Urinary bladder (tissue), 4 donors: ENCODE measurements around the gene TMEM218. TPM values are rescaled to one million over a fixed set of nuclear protein-coding genes. Genes with fewer than 3 reads are reported as not detected.
"Not testable (repeated sequence)": the region's sequence is repeated elsewhere in the genome, so short reads cannot be mapped to it uniquely, and the experiment has no call there.

Experiments used
- DNase-seq: peaks from one replicate; pipeline ENCODE4 v3.0.0-alpha.2; 2015; ENCODE audit errors: extremely low spot score
- H3K27ac ChIP-seq: one replicate; pipeline ENCODE4 v1.5.1; 2013; ENCODE audit warnings: low read depth, mild to moderate bottlenecking, moderate library complexity
- H3K36me3 ChIP-seq: one replicate; pipeline ENCODE4 v1.6.1; 2013; ENCODE audit warnings: mild to moderate bottlenecking, moderate library complexity; ENCODE audit not compliant: insufficient read depth
- H3K4me1 ChIP-seq: one replicate; pipeline ENCODE4 v1.6.1; 2013; ENCODE audit warnings: mild to moderate bottlenecking, moderate library complexity; ENCODE audit not compliant: insufficient read depth
- H3K4me3 ChIP-seq: one replicate; pipeline ENCODE4 v1.5.1; 2013; ENCODE audit warnings: low read depth, low read length
- WGBS: extraction: QIAGEN DNeasy Blood & Tissue Kit; methylation state at CpG from one replicate; pipeline ENCODE4 v1.1.7; 2013; 5-methylcytosine and 5-hydroxymethylcytosine counted together
- polyA plus RNA-seq: library from polyadenylated mRNA; stranded (reverse); fragments of 200-250 nt; gene quantifications from one replicate; pipeline ENCODE4 v1.2.3, GENCODE V29; 2013
- total RNA-seq: library from RNA; depleted of rRNA; stranded (reverse); fragments of >200 nt; gene quantifications from one replicate; pipeline ENCODE4 v1.2.3, GENCODE V29; 2014
- donor health status: healthy with polysubstance abuse.
- donor health status: healthy.

TMEM218 gene
- total and polyA plus RNA-seq, 2 donors, result 35.3 to 38.5 TPM

GRCh38 chr11:125062218-125062930 is 49.1 kb downstream of the TMEM218 start:
- Histone ChIP-seq H3K36me3 (no peaks in the 10 kb centered on the region), H3K27ac (peak overlapping the region; percentile 25), H3K4me1 (no peaks in the 10 kb centered on the region), H3K4me3 (peak overlapping the region; percentile 51)
- no peak for DNase-seq
- 39% methylated on average over 19 of the region's 19 CpGs for WGBS

GRCh38 chr11:125061281-125061680 is 50.1 kb downstream of the TMEM218 start:
- no peak overlapping the region for H3K27ac ChIP-seq
- no peaks in the 10 kb centered on the region for H3K36me3 ChIP-seq
- H3K4me3 ChIP-seq, result no peak overlapping the region
- 68% methylated on average over 4 of the region's 4 CpGs for WGBS
- DNase-seq, result no peak
- H3K4me1 ChIP-seq, result no peaks in the 10 kb centered on the region

- Histone ChIP-seq H3K27ac (no peak overlapping the region), H3K4me3 (no peak overlapping the region), H3K36me3 (no peaks in the 10 kb centered on the region), H3K4me1 (no peaks in the 10 kb centered on the region)
- 97% methylated on average over 5 of the region's 5 CpGs for WGBS
- DNase-seq, result no peak
These were observed 53.8 kb downstream of the TMEM218 start for GRCh38 chr11:125057693-125058016.

DNA sequence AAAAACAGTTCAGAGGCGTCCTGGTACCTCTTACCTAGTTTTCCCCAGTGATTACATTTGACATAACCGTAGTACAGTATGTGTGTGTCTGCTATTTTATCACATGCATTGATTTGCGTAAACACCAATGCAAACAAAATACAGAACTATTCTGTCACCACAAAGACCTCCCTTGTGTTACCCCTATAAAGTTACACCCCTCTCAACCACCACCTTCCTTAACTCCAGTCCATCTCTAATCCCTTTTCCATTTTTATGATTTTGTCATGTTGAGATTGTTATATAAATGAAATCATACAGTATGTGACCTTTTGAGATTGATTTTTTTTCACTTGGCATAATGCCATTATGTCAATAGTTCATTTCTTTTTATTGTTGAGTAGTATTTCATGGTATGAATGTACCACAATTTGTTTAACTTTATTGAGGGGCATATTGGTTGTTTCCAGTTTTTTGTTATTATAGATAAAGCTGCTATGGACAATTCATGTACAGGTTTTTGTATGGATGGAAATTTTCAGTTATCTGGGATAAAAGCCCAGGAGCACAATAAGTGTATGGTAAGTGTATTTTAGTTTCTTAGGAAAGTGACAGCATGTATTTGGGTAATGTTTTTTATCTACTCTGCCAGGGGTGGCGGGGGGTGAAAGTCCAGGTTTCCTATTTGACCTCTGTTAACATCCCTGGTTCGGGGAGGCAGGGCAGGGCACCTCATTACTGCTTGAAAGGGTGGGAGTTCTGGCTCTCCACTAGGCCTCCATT is 54.3 kb downstream of the TMEM218 start:
- Histone ChIP-seq H3K27ac (no peak overlapping the region), H3K4me3 (no peak overlapping the region), H3K36me3 (no peaks in the 10 kb centered on the region), H3K4me1 (no peaks in the 10 kb centered on the region)
- no peak for DNase-seq
- 71% methylated on average over 5 of the region's 5 CpGs for WGBS

- H3K4me3 ChIP-seq, H3K4me1 ChIP-seq, H3K36me3 ChIP-seq, DNase-seq, H3K27ac ChIP-seq: not testable (repeated sequence)
- WGBS, result 100% methylated on average over 2 of the region's 2 CpGs
These were observed 55.3 kb downstream of the TMEM218 start for GRCh38 chr11:125056111-125056510.

GRCh38 chr11:125055107-125055715 is 56.2 kb downstream of the TMEM218 start:
- no peak overlapping the region for H3K27ac ChIP-seq
- DNase-seq, result no peak
- no peaks in the 10 kb centered on the region for H3K4me1 ChIP-seq
- WGBS, result 56% methylated on average over 2 of the region's 2 CpGs
- H3K36me3 ChIP-seq, result no peaks in the 10 kb centered on the region
- H3K4me3 ChIP-seq, result no peak overlapping the region

DNA sequence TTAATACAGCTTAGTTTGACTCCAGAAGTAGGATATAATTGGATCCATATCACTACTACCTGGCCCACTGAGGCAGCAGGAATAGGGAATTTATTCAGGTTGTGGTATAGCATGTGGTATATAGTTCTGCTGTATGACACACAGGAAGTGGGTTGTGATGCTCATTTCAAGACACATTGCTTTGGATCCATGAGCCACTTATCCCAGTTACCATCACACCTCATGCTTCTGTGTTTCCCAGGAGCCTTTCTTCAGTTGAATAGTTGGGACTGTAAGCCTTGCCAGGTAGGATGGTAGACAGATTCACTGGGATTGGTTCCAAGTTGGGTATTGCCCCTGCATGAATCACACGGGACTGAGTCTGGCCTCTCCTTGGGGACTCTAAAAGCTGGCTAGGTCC is 58.3 kb downstream of the TMEM218 start:
- Histone ChIP-seq H3K4me1 (no peaks in the 10 kb centered on the region), H3K4me3 (no peak overlapping the region), H3K36me3 (no peaks in the 10 kb centered on the region), H3K27ac (no peak overlapping the region)
- WGBS, result 89% methylated on average over 1 of the region's 1 CpG
- no peak for DNase-seq

- Histone ChIP-seq H3K36me3 (no peaks in the 10 kb centered on the region), H3K4me3 (no peak overlapping the region), H3K4me1 (no peaks in the 10 kb centered on the region), H3K27ac (no peak overlapping the region)
- DNase-seq, result no peak
These were observed 59.4 kb downstream of the TMEM218 start for GRCh38 chr11:125052047-125052446.

DNA sequence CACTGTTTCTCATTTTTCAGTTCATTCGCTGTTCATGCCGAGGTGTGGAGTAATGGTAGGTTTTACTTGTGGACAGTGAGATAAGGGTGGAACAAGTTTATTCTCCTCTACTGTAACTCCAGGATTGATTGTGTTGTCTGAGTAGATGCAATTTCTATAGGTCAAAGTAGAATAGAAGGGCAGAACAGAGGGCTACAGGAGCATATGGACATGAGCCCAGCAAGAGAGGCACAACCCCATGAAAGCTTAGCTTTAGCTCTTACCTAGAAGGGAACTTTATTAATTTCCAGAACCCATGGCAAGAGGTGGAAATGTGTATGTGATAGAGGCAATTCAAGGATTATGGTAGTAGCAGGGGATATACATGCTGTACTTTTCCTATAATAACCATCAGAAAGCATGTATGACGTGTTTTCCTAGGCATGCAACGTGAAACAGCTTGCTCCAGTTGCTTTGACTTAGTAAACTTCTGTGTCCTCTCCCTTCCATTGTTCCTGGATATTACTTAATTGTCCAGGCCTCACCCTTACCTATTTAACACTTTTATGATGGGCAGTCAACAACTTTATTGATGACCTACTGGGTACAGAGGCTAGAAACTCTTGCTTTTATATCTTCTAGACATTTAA is 62.1 kb downstream of the TMEM218 start:
- WGBS, result 85% methylated on average over 4 of the region's 4 CpGs
- DNase-seq, result no peak

More for the DNA sequence above, 62.1 kb downstream of the TMEM218 start:
- H3K4me3 ChIP-seq, result no peak overlapping the region
- H3K36me3 ChIP-seq, result no peaks in the 10 kb centered on the region
- no peak overlapping the region for H3K27ac ChIP-seq
- no peaks in the 10 kb centered on the region for H3K4me1 ChIP-seq

Other genes starting within 250 kb of the TMEM218 start
- gene ROBO3, start 246.2 kb downstream of the TMEM218 start, total RNA-seq, result 18.0 TPM
- gene ROBO3, start 246.2 kb downstream of the TMEM218 start, polyA plus RNA-seq, result 18.1 TPM
- 19.7 TPM for gene ROBO4, start 213.8 kb downstream of the TMEM218 start, total RNA-seq
- 13.5 TPM for gene ROBO4, start 213.8 kb downstream of the TMEM218 start, polyA plus RNA-seq
- gene HEPN1, start 192.4 kb downstream of the TMEM218 start, total RNA-seq, result not detected
- gene HEPN1, start 192.4 kb downstream of the TMEM218 start, polyA plus RNA-seq, result not detected
- gene HEPACAM, start 175.6 kb downstream of the TMEM218 start, total RNA-seq, result not detected
- gene HEPACAM, start 175.6 kb downstream of the TMEM218 start, polyA plus RNA-seq, result 0.49 TPM
- 12.1 TPM for gene CCDC15, start 157.4 kb downstream of the TMEM218 start, total RNA-seq
- 0.79 TPM for gene CCDC15, start 157.4 kb downstream of the TMEM218 start, polyA plus RNA-seq
- gene SLC37A2, start 48.3 kb downstream of the TMEM218 start, total RNA-seq, result 9.0 TPM
- 7.7 TPM for gene SLC37A2, start 48.3 kb downstream of the TMEM218 start, polyA plus RNA-seq
- 6.5 TPM for gene PKNOX2, start 53.1 kb upstream of the TMEM218 start, total RNA-seq
- gene PKNOX2, start 53.1 kb upstream of the TMEM218 start, polyA plus RNA-seq, result 4.7 TPM